Epithelial cell of esophagus (primary cell): ENCODE results near the gene IFNGR1.

Source experiments
- DNase-seq: peaks from one replicate; pipeline ENCODE4 v3.0.0; 2010; ENCODE audit warnings: low read depth
- H3K4me3 ChIP-seq: 2 replicates; pipeline ENCODE4 v1.5.1; 2011; ENCODE audit warnings: mild to moderate bottlenecking, low read length, control low read depth
- CTCF ChIP-seq: IDR thresholded peaks from 2 replicates; pipeline ENCODE4 v1.5.1; 2011; ENCODE audit warnings: low read depth, mild to moderate bottlenecking, low read length, control low read depth, inconsistent platforms; ENCODE audit not compliant: insufficient read depth; ENCODE audit errors: missing control alignments

Gene IFNGR1

GRCh38 chr6:137218917-137219663, at the start of gene IFNGR1:
Gene IFNGR1, minus strand, starts transcription at chr6:137219385. Its CDS starts 58 bp downstream, at chr6:137219327.
- peak; percentile 95 for DNase-seq
- H3K4me3 ChIP-seq: peak within 1 kb of the TSS; percentile 91

GRCh38 chr6:137268911-137269310, 49.7 kb upstream of the IFNGR1 start:
- no peak overlapping the region for H3K4me3 ChIP-seq
- DNase-seq: no peak
- TF ChIP-seq CTCF: no peak

More at GRCh38 chr6:137218917-137219663, at the start of gene IFNGR1:
- no peak for TF ChIP-seq CTCF

- H3K4me3 ChIP-seq: no peak overlapping the region
- no peak for TF ChIP-seq CTCF
- DNase-seq: no peak
Measured at GRCh38 chr6:137266309-137266586, 47.1 kb upstream of the IFNGR1 start.

- TF ChIP-seq CTCF: no peak
- DNase-seq: no peak
- H3K4me3 ChIP-seq: no peak overlapping the region
Measured at GRCh38 chr6:137265561-137266308, 46.5 kb upstream of the IFNGR1 start.

- no peak for TF ChIP-seq CTCF
- no peak for DNase-seq
- H3K4me3 ChIP-seq: no peak overlapping the region
Measured at GRCh38 chr6:137264311-137265075, 45.3 kb upstream of the IFNGR1 start.

- DNase-seq: peak; percentile 62
- no peak overlapping the region for H3K4me3 ChIP-seq
- TF ChIP-seq CTCF: no peak
Measured at GRCh38 chr6:137261761-137262160, 42.6 kb upstream of the IFNGR1 start.
